Measurements from ENCODE around the gene CREBBP.

DNA sequence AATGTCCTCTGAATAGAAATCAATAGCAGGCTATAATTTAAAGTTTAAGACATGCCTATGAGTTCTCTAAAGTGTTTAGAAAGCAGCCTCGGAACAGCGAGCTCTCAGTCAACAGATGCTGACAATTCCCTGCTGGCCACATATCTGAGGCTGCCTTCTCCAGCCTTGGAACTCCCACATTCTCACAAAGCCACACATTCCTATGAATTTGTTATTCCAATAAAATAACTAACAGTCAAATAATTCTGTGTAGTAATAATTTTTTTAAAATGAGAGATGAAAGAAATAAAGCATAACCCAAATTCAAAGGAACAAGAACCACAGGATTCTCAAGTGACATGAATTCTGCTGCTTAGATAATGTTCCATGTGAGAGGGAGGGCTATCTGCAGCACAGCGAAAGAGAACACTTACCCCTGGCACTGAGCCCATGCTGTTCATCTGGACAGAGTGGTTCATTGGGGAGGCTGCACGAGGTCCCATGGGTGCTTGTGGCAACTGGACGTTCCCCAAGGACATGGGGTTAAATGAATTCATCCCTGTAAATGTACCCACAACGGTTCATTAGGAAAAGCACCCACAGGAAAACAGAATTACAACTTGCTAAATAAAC is 106.3 kb downstream of the CREBBP start:
- TF ChIP-seq, protein P1, sequence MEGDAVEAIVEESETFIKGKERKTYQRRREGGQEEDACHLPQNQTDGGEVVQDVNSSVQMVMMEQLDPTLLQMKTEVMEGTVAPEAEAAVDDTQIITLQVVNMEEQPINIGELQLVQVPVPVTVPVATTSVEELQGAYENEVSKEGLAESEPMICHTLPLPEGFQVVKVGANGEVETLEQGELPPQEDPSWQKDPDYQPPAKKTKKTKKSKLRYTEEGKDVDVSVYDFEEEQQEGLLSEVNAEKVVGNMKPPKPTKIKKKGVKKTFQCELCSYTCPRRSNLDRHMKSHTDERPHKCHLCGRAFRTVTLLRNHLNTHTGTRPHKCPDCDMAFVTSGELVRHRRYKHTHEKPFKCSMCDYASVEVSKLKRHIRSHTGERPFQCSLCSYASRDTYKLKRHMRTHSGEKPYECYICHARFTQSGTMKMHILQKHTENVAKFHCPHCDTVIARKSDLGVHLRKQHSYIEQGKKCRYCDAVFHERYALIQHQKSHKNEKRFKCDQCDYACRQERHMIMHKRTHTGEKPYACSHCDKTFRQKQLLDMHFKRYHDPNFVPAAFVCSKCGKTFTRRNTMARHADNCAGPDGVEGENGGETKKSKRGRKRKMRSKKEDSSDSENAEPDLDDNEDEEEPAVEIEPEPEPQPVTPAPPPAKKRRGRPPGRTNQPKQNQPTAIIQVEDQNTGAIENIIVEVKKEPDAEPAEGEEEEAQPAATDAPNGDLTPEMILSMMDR (IDR thresholded peaks at IDR 0.05), result no peak
- TF ChIP-seq POLR2A (IDR thresholded peaks at IDR 0.05), result no peak
- no peak for TF ChIP-seq EP300 (IDR thresholded peaks at IDR 0.05)
